OCI-LY7 (cell line): ENCODE measurements around the gene ZNF747. TPM values are rescaled to one million over a fixed set of nuclear protein-coding genes. Genes with fewer than 3 reads are reported as not detected.

Source experiments
- BruUV-seq: library from RNA; stranded (reverse); fragments of 400-500 nt; replicated peaks from 2 replicates; lab custom pipeline; 2021; lab: Mats Ljungman, UMichigan
- CTCF ChIA-PET: fragments of 300-600 bp; sonication (Branson Sonifier 250); formaldehyde crosslinking; loops from one replicate; lab custom pipeline; 2022; ENCODE audit warnings: antibody characterized with exemption; ENCODE audit not compliant: unreplicated experiment; lab: Charles Lee
- POLR2A ChIA-PET: fragments of 300-600 bp; sonication (Branson Sonifier 250); formaldehyde crosslinking; loops from one replicate; lab custom pipeline; 2022; ENCODE audit warnings: antibody characterized with exemption; lab: Charles Lee
- DNase-seq: peaks from one replicate; pipeline ENCODE4 v3.0.0-alpha.2; 2015; ENCODE audit warnings: low spot score
- H2AFZ ChIP-seq: fragments of 200-600 bp; sonication (generic), shearing (Covaris generic); 2 replicates; pipeline ENCODE4 v1.6.1; 2014; ENCODE audit warnings: mild to moderate bottlenecking, antibody characterized with exemption, low read length, moderate library complexity
- H3K27ac ChIP-seq: fragments of 200-600 bp; sonication (generic); 2 replicates; pipeline ENCODE4 v1.5.1; 2014; ENCODE audit warnings: mixed run types, low read depth, mild to moderate bottlenecking, moderate library complexity, low read length, inconsistent platforms; ENCODE audit not compliant: poor library complexity, severe bottlenecking
- H3K36me3 ChIP-seq: fragments of 200-600 bp; sonication (generic); 2 replicates; pipeline ENCODE4 v1.6.1; 2014; ENCODE audit warnings: mild to moderate bottlenecking, antibody characterized with exemption, low read length, moderate library complexity, mixed read lengths; ENCODE audit not compliant: insufficient read depth
- H3K4me1 ChIP-seq: fragments of 200-600 bp; sonication (generic); 2 replicates; pipeline ENCODE4 v1.5.1; 2014; ENCODE audit warnings: mild to moderate bottlenecking, low read length; ENCODE audit not compliant: insufficient read depth, poor library complexity, severe bottlenecking
- H3K4me2 ChIP-seq: fragments of 200-600 bp; sonication (generic); 2 replicates; pipeline ENCODE4 v1.6.1; 2014; ENCODE audit warnings: mild to moderate bottlenecking, low read length
- H3K4me3 ChIP-seq: fragments of 200-600 bp; sonication (generic); 2 replicates; pipeline ENCODE4 v1.5.1; 2014; ENCODE audit warnings: mild to moderate bottlenecking, low read depth, low read length; ENCODE audit not compliant: poor library complexity, severe bottlenecking
- H3K79me2 ChIP-seq: fragments of 200-600 bp; sonication (generic); 2 replicates; pipeline ENCODE4 v1.6.1; 2016; ENCODE audit warnings: low read depth, mild to moderate bottlenecking, low read length, moderate library complexity, mixed read lengths; ENCODE audit not compliant: insufficient read depth
- H3K9me2 ChIP-seq: fragments of 200-600 bp; sonication (generic); 2 replicates; pipeline ENCODE4 v1.6.1; 2016; ENCODE audit warnings: mild to moderate bottlenecking, low read length, mixed read lengths; ENCODE audit not compliant: insufficient read depth
- H3K9me3 ChIP-seq: fragments of 200-600 bp; sonication (generic); 2 replicates; pipeline ENCODE4 v1.6.1; 2014; ENCODE audit warnings: mild to moderate bottlenecking, mixed run types, low read length, mixed read lengths
- H4K20me1 ChIP-seq: fragments of 200-600 bp; sonication (generic); 2 replicates; pipeline ENCODE4 v1.6.1; 2014; ENCODE audit warnings: mild to moderate bottlenecking, antibody characterized with exemption, low read length, moderate library complexity, mixed read lengths; ENCODE audit not compliant: insufficient read depth
- EZH2phosphoT487 ChIP-seq: fragments of 200-600 bp; sonication (generic); IDR thresholded peaks from 2 replicates; pipeline ENCODE4 v1.6.1; 2018; ENCODE audit warnings: low read depth, borderline replicate concordance, mild to moderate bottlenecking, mixed run types, antibody characterized with exemption, low read length, moderate library complexity, mixed read lengths
- intact Hi-C: fragments of 100-400 bp; cut with micrococcal nuclease; formaldehyde crosslinking; loops from one replicate; pipeline ENCODE4 v1.10.0; 2022; ENCODE audit not compliant: unreplicated experiment
- total RNA-seq, 2 experiments: library from RNA; depleted of rRNA in 1 of 2; stranded (reverse); fragments of >200 nt in 1 of 2; shearing (Covaris generic) in 1 of 2; gene quantifications; 2 replicates each; pipeline ENCODE4 v1.2.3, GENCODE V29; 2014 to 2022
- TF ChIP-seq, protein P1 (sequence below): fragments of 200-600 bp; sonication (generic); conservative IDR thresholded peaks from 2 replicates; pipeline ENCODE4 v1.5.1; 2014; ENCODE audit warnings: mild to moderate bottlenecking, antibody characterized with exemption, low read length, moderate library complexity, mixed read lengths

Gene ZNF747
- total RNA-seq, 2 experiments from 2014 or later, result 17.2 to 22.2 TPM

DNA sequence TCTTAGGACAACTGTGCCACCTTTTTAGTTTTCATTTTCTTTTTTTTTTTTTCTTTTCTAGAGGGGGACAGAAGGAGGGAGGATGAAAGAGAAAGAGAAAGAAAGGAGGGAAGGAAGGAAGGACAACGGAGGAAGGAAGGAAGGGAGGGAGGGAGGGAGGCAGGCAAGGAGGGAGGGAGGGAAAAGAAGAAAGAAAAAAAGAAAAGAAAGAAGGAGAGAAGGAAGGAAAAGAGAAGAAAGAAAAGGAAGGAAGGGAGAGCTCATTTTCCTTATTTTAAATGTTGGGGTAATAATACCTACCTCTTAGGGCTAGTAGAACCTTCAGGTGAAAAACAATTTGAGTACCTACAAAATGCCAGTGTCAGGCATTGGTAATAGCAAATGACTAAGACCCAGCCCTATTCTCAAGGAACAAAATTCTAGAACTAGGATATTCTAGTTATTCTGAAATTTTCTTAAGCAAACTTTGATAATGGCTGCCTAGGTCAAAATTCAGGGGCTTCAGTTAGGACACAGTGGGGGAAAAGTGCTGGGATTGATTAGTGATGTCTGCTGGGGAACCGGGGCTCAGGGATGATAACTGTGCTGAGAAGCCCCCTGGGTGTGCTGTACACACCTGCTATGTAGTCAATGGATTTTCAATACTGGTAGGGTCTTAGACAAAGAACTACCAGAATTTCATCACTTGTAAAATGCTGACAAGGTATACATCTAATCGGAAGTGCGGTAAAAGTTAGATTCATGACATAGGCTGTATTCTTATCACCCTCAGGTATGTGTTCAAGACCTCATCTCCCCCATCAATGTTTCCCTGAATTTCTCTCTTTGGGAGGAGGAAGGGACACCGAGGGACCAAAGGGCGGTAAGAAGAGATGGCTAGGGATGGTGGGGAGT, 31.0 kb downstream of the ZNF747 start:
- DNase-seq, result no peak
- no peak overlapping the region for H3K4me2 ChIP-seq
- CTCF ChIA-PET, result no interaction called here
- H3K9me3 ChIP-seq, result no peaks in the 10 kb centered on the region
- H3K36me3 ChIP-seq, result peaks cover 71% of the 10 kb centered on the region
- no peaks in the 10 kb centered on the region for H3K9me2 ChIP-seq
- no peaks in the 10 kb centered on the region for H3K79me2 ChIP-seq
- TF ChIP-seq, protein P1, sequence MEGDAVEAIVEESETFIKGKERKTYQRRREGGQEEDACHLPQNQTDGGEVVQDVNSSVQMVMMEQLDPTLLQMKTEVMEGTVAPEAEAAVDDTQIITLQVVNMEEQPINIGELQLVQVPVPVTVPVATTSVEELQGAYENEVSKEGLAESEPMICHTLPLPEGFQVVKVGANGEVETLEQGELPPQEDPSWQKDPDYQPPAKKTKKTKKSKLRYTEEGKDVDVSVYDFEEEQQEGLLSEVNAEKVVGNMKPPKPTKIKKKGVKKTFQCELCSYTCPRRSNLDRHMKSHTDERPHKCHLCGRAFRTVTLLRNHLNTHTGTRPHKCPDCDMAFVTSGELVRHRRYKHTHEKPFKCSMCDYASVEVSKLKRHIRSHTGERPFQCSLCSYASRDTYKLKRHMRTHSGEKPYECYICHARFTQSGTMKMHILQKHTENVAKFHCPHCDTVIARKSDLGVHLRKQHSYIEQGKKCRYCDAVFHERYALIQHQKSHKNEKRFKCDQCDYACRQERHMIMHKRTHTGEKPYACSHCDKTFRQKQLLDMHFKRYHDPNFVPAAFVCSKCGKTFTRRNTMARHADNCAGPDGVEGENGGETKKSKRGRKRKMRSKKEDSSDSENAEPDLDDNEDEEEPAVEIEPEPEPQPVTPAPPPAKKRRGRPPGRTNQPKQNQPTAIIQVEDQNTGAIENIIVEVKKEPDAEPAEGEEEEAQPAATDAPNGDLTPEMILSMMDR, result no peak
- TF ChIP-seq EZH2phosphoT487, result no peak
- POLR2A ChIA-PET, result interaction anchor here (0.6 to 0.9 kb wide), 3 partner anchors 9 to 55 kb away, joined by 3 to 6 read pairs (median 4); no protein-coding TSS in a partner anchor
- BruUV-seq, result no TSS peak
- H4K20me1 ChIP-seq, result no peaks in the 10 kb centered on the region
- no peak overlapping the region for H3K4me3 ChIP-seq
- no peak overlapping the region for H2AFZ ChIP-seq
- intact Hi-C loops, result no loop called here
- no peaks in the 10 kb centered on the region for H3K4me1 ChIP-seq
- no peak overlapping the region for H3K27ac ChIP-seq

DNA sequence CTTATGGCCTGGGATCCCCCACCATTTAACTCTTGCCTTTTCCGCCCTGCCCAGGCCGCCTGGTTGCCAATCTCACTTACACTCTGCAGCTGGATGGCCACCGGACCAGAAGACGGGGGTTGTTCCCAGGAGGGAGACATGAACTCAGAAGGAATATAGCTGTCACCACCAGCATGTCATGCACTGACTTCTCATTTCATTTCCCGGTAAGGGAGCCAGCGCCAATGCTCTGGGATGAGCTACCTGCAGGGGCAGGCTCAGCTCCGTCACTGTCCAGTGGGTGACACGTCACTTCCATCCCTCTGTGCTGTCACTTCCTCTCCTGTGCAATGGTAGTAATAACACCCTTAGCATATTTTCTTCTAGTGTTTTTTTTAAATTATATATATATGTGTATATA, 35.4 kb downstream of the ZNF747 start:
- no peaks in the 10 kb centered on the region for H3K9me3 ChIP-seq
- ChIA-PET POLR2A (no interaction called here), CTCF (interaction anchor here (0.5 kb wide), 1 partner anchor 161 kb away, joined by 3 read pairs; no protein-coding TSS in a partner anchor)
- no peak overlapping the region for H3K4me2 ChIP-seq
- H3K9me2 ChIP-seq, result no peaks in the 10 kb centered on the region
- H2AFZ ChIP-seq, result no peak overlapping the region
- BruUV-seq, result no TSS peak
- no peaks in the 10 kb centered on the region for H3K4me1 ChIP-seq
- no peak overlapping the region for H3K4me3 ChIP-seq
- H4K20me1 ChIP-seq, result no peaks in the 10 kb centered on the region
- TF ChIP-seq, protein P1, result no peak
- no peak for TF ChIP-seq EZH2phosphoT487
- intact Hi-C loops, result no loop called here
- H3K27ac ChIP-seq, result no peak overlapping the region
- no peaks in the 10 kb centered on the region for H3K79me2 ChIP-seq
- no peak for DNase-seq
- peaks cover 81% of the 10 kb centered on the region for H3K36me3 ChIP-seq

DNA sequence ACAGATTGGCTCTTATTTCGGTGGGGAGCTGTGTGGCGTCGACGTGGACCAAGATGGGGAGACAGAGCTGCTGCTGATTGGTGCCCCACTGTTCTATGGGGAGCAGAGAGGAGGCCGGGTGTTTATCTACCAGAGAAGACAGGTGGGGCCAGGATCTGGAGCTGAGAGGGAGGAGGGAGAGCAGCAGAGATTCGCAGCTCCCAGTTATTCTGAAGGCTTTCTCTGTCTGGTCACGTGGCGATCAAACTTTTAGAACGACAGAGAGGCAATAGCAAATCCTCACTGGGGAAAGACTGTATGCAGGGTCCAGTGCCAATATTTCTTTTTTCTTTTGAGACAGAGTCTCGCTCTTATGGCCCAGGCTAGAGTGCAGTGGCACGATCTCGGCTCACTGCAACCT, 39.9 kb downstream of the ZNF747 start:
- H3K4me3 ChIP-seq, result no peak overlapping the region
- CTCF ChIA-PET, result no interaction called here
- no peak overlapping the region for H2AFZ ChIP-seq
- no peaks in the 10 kb centered on the region for H3K79me2 ChIP-seq
- no peaks in the 10 kb centered on the region for H4K20me1 ChIP-seq
- no peak for DNase-seq
- H3K27ac ChIP-seq, result no peak overlapping the region
- no peaks in the 10 kb centered on the region for H3K4me1 ChIP-seq
- BruUV-seq, result no TSS peak
- peaks cover 85% of the 10 kb centered on the region for H3K36me3 ChIP-seq
- no peaks in the 10 kb centered on the region for H3K9me3 ChIP-seq
- no peaks in the 10 kb centered on the region for H3K9me2 ChIP-seq
- TF ChIP-seq EZH2phosphoT487, result no peak
- TF ChIP-seq, protein P1, result no peak
- H3K4me2 ChIP-seq, result no peak overlapping the region
- POLR2A ChIA-PET, result no interaction called here
- intact Hi-C loops, result no loop called here
